GM18519 (cell line): ENCODE data around the gene XPNPEP2.

Experiments used
- ATAC-seq: cut with Tn5 transposase; IDR thresholded peaks from one replicate; pipeline ENCODE4 v1.9.1; 2021; ENCODE audit warnings: mild to moderate bottlenecking, moderate library complexity; ENCODE audit not compliant: unreplicated experiment, low FRiP score

XPNPEP2 gene

DNA sequence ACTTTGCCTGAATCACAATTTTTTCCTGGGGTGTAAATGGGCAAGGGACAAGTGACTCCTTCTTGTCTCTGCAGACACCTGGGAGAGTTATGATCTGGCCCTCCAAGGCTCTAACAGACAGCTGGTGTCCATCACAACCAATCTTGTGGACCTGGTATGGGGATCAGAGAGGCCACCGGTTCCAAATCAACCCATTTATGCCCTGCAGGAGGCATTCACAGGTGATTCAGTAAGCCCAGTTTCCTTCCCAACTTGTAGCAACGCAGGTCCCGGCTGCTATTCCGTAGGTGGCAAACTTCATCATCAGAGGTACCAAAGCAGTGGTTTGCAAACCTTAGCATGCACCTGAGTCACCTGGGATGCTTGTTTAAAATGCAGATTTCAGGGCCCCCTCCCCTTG is 8.8 kb downstream of the XPNPEP2 start:
- no peak for ATAC-seq

DNA sequence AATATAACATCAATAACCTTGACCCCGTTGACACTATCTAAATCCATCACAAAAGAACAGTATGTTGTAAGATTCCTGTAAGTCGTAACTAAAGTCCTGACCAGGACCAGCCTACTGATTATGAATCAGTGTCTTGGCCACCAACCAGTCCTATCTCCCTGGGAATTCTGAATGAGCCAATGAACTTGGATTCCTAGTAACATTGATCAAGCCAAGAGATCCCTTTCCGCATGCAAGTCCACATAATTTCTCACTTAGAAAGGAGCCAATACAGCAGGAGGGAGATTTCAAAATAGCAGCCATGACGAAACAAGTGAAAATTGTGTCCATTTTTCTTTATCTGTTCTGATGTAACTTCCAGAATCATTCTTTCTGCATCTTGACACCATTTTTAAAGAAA is 9.5 kb downstream of the XPNPEP2 start:
- no peak for ATAC-seq

DNA sequence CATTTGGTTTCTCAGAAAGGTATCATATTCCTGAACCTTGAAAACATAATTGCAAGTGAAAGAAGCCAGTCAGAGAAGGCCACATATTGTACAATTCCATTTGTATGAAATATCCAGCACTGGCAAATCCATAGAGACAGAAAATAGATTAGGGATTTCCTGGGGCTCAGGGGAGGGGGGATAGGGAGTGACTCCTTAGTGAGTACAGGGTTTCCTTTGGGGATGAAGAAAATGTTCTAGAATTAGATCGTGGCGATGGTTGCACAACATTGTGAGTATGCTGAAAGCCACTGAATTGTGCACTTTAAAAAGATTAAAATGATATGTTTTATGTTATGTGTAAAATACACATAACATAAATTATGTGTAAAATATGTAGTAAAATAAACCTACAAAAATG is 10.3 kb downstream of the XPNPEP2 start:
- no peak for ATAC-seq

DNA sequence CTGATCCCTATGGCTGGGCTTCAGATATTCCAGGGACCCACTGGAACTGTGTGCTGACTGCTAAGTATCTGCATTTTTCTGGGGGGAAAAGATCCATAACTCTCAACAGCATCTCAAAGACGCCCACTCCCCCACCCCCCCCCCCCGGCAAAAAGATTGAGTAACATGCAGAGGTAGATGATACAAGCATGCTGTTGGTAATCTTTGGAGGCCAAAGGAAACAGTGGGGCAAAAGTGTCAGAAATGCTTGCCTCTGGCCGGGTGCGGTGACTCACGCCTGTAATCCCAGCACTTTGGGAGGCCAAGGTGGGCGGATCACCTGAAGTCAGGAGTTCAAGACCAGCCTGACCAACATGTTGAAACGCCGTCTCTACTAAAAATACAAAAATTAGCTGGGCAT is 12.2 kb downstream of the XPNPEP2 start:
- ATAC-seq, result no peak

DNA sequence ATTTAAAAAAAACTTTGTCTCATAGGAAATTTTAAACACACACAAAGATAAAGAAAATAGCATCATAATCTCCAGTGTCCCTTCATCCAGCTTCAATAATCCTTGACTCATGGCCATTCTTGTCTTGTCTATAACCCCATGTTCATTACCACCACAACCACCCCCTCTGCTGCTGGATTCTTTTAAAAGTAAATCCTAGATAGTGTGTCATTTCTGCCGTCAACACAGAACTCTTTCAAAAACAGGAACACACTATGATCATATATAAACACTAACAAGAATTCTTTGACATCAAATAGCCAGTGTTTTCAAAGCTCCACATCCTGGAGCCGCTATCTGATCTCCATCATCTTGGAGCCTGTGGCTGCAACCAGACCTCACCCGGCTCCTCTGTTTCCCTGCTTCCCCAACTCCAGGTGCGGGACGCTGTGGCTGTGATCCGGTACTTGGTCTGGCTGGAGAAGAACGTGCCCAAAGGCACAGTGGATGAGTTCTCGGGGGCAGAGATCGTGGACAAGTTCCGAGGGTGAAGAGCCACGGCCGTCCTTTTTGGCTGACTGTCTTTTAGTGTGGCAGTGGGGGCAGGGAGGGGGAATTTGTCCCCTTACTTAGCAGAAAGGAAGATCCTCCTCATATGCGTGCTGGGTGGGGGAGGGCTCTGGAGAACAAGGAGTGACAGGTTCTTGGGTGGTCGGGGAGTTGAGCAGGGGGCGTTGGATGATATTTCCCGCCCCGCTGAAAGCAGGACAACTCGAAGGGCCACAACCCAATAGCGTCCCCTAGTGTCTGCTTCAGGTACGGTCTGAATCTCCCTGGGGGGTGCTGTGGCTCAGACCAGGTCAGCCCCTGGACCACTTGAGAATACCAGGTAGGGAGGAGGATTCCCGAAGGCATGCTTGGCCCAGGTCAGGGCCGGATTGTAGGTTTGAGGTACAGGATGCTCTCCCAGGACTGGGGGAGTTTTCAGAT is 15.6 kb downstream of the XPNPEP2 start:
- no peak for ATAC-seq

DNA sequence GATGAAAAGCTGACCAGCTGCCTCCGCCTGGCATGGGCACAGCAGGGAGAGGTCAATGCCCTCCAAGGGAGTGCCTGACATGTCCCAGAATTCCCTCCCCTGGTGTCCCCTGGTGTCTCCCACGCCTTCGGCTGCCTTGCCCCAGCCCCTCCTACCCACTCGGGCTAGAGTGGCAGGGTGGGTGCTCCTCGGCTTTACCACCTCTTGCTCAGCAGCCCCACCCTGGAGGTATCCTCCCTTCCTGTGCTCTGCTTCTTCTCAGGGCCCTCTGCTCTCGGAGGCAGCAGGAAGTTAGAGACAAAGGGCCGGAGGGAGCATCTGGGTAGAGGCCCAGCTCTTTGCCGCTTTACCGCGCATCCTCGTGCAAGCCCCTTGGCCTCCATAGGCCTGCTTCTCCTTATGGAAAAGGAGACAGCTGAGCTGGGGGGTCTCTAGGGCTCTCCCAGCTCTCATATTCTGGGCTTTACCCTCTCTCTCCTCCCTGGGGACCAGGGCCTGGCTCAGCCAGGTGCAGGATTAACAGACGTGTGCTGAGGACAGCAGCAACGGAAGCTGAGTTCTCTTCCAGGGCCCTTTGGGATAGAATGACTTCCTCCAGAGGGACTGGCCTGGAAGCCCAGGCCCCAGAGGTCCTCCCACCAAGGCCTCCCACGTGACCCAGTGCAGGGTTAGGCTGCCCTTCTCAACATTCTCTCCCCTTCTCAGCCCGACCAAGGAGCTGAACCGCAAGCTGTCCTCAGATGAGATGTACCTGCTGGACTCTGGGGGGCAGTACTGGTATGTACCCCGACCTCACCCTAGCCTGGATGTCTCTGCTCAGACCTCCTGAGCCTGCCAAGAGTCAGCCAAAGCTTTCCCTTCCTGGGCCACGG is 17.2 kb downstream of the XPNPEP2 start:
- ATAC-seq, result no peak

DNA sequence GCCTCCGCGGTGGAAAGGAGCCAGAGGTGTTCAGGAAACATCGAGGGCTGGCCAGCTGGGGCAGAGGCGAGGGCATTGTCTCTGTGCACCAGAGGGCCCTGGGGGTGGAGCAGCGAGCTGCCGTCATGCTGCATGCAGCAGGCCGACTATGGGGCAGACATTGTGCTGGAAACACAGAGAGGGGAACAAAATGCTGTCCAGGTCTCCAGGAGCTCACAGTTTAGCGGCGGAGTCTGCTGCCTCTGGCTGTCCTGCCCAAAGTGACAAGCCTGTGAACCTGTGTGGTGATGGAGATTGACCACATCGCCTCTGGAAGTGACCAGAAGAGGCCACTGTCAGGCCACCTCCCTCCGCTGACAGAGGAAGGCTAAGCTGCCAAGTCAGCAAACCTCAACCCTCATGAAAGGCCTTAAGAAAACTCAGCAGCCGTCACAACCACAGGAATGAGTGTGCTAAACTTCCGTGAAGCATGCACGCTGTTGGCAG is 20.8 kb downstream of the XPNPEP2 start:
- no peak for ATAC-seq

DNA sequence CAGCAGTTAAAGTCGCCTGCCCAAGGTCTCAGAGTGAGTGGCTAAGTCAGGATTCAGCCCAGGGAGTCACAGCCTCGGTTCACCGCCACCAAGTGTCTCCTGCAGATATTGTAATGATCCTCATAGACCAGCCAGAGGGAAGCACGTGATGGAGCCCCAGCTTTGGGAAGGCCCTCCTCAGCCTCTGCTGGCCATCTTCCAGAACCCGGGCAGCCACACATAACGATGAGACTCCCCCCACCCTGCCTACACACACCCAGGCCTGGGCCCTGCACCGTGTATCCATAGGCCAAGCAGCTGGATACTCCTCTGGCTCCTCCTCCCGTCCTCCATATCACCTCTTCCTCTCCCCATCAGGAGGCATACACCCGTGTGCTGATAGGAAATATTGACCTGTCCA is 21.4 kb downstream of the XPNPEP2 start:
- ATAC-seq, result no peak

DNA sequence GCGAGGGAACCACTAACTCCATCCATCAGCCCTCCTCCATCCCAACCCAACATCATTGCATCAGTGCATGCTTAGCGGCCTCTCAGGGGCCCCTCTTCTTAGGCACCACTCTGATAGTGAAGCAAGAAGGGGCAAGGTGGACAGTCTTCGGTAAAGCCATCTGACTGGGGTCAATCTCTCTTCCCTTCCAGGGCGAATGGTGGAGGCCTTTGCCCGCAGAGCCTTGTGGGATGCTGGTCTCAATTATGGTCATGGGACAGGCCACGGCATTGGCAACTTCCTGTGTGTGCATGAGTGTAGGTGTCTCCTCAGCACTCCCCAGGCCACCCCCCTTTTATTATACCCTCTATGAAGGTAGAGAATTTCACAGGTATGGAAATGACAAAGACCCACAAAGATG is 22.2 kb downstream of the XPNPEP2 start:
- no peak for ATAC-seq

DNA sequence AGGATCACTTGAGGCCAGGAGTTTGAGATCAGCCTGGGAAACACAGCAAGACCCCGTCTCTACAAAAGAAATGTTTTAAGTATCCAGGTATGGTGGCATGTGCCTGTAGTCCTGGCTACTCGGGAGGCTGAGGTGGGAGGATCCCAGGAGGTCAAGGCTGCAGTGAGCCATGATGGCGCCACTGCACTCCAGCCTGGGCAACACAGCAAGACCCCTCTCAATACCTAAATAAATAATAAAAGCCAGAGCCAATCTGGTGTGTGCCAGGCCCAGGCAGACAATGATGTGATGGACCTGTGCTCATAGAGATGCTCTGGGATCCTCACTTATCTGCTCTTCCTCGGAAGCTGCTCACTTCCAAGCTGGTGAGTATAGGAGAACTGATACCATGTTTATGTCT is 22.8 kb downstream of the XPNPEP2 start:
- no peak for ATAC-seq

DNA sequence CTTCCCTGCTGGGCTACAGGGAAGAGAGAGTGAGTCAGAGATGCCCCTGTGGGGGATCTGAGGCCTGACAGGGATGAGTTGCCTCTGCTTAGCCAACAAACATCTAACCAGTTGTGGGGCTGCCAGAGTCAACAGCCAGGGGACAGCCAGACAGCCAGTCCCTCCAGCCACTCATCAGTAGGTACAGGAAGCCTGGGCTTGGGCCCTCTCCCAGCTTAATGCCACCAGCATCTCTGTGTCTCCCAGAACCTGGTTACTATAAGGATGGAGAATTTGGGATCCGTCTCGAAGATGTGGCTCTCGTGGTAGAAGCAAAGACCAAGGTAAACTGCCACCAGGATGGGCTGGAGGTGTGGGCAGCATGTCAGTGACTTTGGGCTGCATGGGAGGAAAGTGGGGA is 23.7 kb downstream of the XPNPEP2 start:
- no peak for ATAC-seq

DNA sequence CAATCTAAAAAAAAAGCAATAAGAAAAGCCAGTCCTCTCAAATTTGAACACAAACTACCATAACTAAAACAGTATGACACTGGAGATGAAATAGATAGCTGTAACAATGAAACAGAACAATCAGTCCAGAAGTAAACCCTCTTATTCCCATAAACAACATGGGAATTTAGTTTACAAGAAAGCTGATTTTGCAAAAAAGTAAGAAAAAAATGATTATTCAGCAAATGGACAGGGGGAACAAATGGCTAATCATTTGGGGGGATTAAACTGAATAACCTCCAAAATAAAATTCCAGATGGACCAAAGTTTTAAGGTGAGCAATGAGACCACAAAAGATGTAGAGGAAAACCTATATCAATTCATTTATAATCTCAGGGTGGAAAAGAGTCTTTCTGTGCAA is 24.9 kb downstream of the XPNPEP2 start:
- ATAC-seq, result no peak

DNA sequence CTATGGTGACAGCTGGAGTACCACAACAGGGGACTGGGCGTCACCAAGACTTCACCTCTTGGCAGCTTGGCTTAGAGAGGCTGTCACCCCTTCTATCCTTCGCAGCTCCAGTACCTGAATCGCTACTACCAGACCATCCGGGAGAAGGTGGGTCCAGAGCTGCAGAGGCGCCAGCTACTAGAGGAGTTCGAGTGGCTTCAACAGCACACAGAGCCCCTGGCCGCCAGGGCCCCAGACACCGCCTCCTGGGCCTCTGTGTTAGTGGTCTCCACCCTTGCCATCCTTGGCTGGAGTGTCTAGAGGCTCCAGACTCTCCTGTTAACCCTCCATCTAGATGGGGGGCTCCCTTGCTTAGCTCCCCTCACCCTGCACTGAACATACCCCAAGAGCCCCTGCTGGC is 29.4 kb downstream of the XPNPEP2 start:
- ATAC-seq, result no peak

DNA sequence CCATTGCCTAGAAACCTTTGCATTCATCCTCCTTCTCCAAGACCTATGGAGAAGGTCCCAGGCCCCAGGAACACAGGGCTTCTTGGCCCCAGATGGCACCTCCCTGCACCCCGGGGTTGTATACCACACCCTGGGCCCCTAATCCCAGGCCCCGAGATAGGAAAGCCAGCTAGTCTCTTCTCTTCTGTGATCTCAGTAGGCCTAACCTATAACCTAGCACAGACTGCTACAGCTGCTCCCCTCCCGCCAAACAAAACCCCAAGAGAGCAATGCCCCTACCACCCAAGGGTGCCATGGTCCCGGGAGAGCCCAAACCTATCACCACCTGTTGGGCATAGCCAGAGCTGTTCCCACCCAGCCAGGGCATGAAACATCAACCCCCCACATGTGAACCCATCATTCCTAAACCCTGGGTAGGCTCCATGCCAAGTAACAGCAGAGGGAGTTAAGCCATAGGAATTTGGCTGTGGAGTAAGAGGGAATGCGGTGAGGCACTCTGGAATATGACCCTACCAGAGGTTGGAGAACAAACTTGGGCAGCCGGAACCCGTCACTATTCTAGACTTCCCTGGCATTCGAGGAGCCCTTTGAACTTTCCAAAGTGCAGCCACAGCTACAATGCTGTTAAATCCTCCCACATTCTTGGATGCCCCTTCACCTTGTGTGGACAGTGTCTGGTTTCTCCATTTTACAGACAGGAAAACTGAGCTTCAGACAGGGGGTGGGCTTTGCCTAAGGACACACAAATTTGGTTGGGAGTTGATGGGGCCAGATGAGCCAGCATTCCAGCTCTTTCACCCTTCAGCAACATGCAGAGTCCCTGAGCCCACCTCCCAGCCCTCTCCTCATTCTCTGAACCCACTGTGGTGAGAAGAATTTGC is 30.0 kb downstream of the XPNPEP2 start:
- no peak for ATAC-seq

DNA sequence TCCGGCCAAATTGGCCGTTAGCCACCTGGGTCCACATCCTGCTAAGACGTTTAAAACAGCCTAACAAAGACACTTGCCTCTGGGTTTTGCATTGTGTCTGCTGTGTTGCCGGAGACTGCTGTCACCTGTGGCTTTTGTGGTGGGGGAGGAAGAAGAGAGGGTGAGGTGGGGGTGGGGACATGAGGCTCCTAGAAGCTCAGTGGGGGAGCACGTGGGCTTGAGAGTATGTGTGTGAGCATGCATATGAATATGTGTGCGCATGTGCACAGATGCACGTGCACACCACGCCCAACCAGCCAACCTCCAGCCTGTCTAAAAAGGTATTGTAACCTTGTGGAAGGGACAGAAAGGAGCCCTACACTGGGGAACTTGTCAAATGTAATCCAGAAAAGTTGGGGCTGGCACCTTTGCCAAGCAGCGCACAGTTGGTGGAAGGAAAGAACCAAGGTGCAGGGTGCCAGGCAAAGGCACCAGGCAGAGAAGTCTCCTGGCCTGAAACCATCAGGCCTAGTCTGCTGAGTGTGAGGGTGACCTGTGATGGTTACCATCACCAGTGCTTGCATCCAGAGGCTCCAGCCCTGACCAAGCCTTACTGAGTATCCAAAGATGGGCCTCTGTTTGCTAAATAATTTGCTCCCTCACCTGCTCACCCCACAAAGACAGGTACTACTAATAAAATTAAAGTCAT is 30.8 kb downstream of the XPNPEP2 start:
- ATAC-seq, result peak; percentile 34

DNA sequence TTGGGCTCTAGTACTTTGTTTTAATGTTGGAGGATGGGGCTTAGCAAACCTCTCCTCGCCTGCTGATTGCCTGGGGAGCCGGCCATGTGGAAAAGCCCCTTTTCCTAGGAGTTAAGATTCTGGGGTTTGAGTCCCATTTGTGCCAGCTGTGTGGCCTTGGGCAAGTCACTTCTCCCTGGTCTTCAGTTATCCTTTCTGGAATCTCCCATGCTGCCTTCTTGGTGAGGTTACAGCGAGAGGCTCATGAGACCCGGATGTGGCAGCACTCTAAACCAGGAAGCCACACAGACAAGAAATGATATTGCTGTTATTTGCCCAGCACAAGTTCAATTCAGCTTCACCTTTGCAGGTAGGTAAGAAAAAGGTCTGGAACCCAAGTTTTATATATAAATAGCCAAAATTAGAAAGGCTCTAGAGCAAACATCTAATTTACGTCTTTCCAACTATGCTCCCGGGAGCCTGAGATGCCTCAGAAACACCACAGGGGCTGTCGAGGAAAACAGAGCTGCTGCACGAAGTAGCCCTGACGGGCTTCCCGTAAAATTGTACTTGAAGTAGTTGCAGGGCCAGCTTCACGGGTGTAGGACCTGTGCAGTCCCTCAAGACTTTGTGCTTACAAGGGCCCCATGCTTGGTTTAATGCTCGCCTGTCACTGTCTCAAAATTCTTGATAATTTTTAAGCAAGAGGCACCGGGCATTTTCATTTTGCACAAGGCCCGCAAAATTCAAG is 32.7 kb downstream of the XPNPEP2 start:
- no peak for ATAC-seq

DNA sequence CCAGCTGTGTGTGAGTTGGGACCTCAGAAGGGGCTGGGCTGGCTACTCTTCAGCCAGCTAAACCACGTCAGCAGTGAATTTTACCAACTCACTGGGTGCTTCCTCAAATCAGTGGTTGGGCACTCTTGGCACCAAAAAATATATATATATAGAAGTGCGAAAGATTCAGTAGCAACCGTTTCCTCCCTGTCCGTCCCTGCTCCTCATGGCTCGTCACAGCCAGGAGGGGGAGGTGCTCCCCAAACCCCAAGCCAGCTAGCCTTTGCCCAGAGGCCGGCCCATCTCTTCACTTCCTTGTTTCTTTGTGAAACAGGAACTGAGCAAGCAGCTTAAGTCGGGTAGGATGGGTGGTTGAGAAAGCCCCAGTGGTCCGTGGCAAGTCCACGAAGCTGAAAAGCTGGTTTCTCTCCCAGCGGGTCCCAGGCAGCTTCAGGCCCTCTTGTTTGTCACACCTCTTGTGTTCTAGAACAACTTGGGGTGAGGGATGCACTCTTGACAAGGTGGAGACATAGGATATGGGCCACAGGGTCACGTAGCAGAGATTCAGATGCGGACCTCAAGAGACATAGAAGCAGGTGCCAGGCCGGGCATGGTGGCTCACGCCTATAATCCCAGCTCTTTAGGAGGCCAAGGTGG is 34.1 kb downstream of the XPNPEP2 start:
- ATAC-seq, result peak; percentile 63

DNA sequence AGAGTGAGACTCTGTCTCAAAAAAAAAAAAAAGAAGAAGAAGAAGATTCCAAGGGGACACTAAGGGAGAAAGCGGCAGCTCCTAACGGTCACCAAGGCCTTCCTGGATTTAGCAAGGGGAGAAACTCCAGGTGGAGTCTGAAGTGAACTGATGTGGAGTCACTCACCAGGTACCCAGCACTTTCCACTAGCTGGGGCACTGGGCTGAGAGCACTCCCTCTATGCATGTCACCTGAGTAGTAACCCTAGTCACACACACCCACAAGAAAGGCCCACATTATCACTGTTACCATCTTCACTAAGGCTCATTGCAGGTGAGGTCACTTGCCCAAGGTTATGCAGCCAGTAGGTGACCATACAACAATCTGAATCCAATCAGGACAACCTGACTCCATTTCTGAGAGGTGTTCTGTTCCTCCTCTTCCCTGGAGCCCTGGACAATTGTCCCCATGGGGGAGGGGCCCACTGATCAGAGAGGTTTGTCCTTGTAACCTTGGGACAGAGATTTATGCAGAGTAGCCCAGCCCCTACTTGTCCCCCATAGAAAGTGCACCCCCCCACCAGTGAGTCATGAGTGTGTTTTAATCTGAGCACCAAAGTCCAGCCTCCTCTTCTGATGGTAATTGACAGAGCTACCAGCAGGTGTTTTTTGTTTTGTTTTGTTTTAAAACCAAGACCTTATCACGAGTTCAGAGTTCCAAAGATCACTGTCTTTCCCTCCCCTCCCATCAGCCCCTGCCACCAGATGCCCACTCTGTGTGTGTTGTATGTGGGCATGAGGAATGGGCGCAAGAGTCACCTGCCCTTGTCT is 35.1 kb downstream of the XPNPEP2 start:
- no peak for ATAC-seq
